A549 (cell line): ENCODE measurements around the gene TAS2R30. TPM values are rescaled to one million over a fixed set of nuclear protein-coding genes. Genes with fewer than 3 reads are reported as not detected.
"Not testable (repeated sequence)": the region's sequence is repeated elsewhere in the genome, so short reads cannot be mapped to it uniquely, and the experiment has no call there.

Experiments
- ATAC-seq, 2 experiments: fragments of 200-7000 bp in 1 of 2; fragments of >200 bp in 1 of 2; cut with Nextera tagmentation in 1 of 2; cut with Tn5 transposase in 1 of 2; 3 replicates each; pipeline versions ENCODE4 v1.8.0 to v1.9.1; 2018 to 2020; ENCODE audit warnings: mild to moderate bottlenecking in 1 of 2, moderate library complexity in 1 of 2
- CTCF ChIA-PET: fragments of 300-600 bp; sonication (Branson Sonifier 250); formaldehyde crosslinking; extraction: SDS; loops from one replicate; lab custom pipeline; 2021; ENCODE audit warnings: antibody characterized with exemption, inconsistent platforms; lab: Yijun Ruan, JAX
- POLR2A ChIA-PET: fragments of 350-600 bp; formaldehyde crosslinking; extraction: SDS; loops from one replicate; lab custom pipeline; 2021; ENCODE audit warnings: antibody characterized with exemption, inconsistent platforms; lab: Yijun Ruan, JAX
- DNase-seq, 2 experiments: peaks; one replicate each; pipeline versions ENCODE4 v3.0.0 to v3.0.0-alpha.2; 2011 to 2016; ENCODE audit warnings: low read depth in 1 of 2, low spot score in 1 of 2
- FAIRE-seq: peaks from 2 replicates; lab custom pipeline; 2011; peaks lifted over from hg19 to GRCh38; lab: Jason Lieb, UNC
- H3K27ac ChIP-seq, 2 experiments: fragments of >200 bp; sonication (Bioruptor Twin); formaldehyde crosslinking; 3 replicates each; pipeline ENCODE4 v1.5.1; 2016 to 2017
- H3K4me1 ChIP-seq: fragments of >200 bp; sonication (Bioruptor Twin); formaldehyde crosslinking; 3 replicates; pipeline ENCODE4 v1.6.1; 2016
- H3K4me2 ChIP-seq: fragments of >200 bp; sonication (Bioruptor Twin); formaldehyde crosslinking; 3 replicates; pipeline ENCODE4 v1.6.1; 2016
- H3K4me3 ChIP-seq: fragments of >200 bp; sonication (Bioruptor Twin); formaldehyde crosslinking; 3 replicates; pipeline ENCODE4 v1.5.1; 2016
- H3K9me3 ChIP-seq: fragments of >200 bp; sonication (Bioruptor Twin); formaldehyde crosslinking; 3 replicates; pipeline ENCODE4 v1.6.1; 2016
- ATOH8 ChIP-seq: fragments of 250-450 bp; sonication (Bioruptor Pico); IDR thresholded peaks from 2 replicates; pipeline ENCODE4 v1.5.0; 2020; ENCODE audit warnings: low read depth, mild to moderate bottlenecking, moderate library complexity
- BCL3 ChIP-seq: fragments of >200 bp; sonication (Bioruptor Twin); formaldehyde crosslinking; IDR thresholded peaks from 3 replicates; pipeline ENCODE4 v1.6.1; 2016
- BHLHE40 ChIP-seq: IDR thresholded peaks from 2 replicates; pipeline ENCODE4 v1.6.1; 2012; ENCODE audit warnings: low read depth, low read length, inconsistent platforms
- CHD2 ChIP-seq: fragments of 150-350 bp; IDR thresholded peaks from 2 replicates; pipeline ENCODE4 v1.6.1; 2014; ENCODE audit warnings: low read length; ENCODE audit not compliant: partially characterized antibody
- E2F6 ChIP-seq: IDR thresholded peaks from 2 replicates; pipeline ENCODE4 v1.6.1; 2012; ENCODE audit warnings: low read depth, borderline replicate concordance
- EHF ChIP-seq: fragments of 250-450 bp; sonication (Bioruptor Pico); IDR thresholded peaks from 2 replicates; pipeline ENCODE4 v1.5.0; 2020; ENCODE audit warnings: mild to moderate bottlenecking
- FOSB ChIP-seq: fragments of 250-450 bp; sonication (Bioruptor Pico); IDR thresholded peaks from 2 replicates; pipeline ENCODE4 v1.5.0; 2020; ENCODE audit warnings: mild to moderate bottlenecking, moderate library complexity
- FOXS1 ChIP-seq: fragments of 250-450 bp; sonication (Bioruptor Pico); IDR thresholded peaks from 2 replicates; pipeline ENCODE4 v1.5.0; 2020; ENCODE audit warnings: mild to moderate bottlenecking, moderate library complexity
- GATA3 ChIP-seq: IDR thresholded peaks from 2 replicates; pipeline ENCODE4 v1.6.1; 2012; ENCODE audit warnings: borderline replicate concordance
- HES2 ChIP-seq: fragments of >200 bp; sonication (Bioruptor Twin); formaldehyde crosslinking; IDR thresholded peaks from 2 replicates; pipeline ENCODE4 v1.6.1; 2016
- HEYL ChIP-seq: fragments of 250-450 bp; sonication (Bioruptor Pico); IDR thresholded peaks from 2 replicates; pipeline ENCODE4 v1.8.0; 2021; ENCODE audit warnings: mild to moderate bottlenecking, moderate library complexity
- HMGXB4 ChIP-seq: fragments of 250-450 bp; sonication (Bioruptor Pico); IDR thresholded peaks from 2 replicates; pipeline ENCODE4 v1.5.0; 2021; ENCODE audit warnings: mild to moderate bottlenecking, moderate library complexity, borderline replicate concordance
- HOXA7 ChIP-seq: fragments of 250-450 bp; sonication (Bioruptor Pico); IDR thresholded peaks from 2 replicates; pipeline ENCODE4 v1.5.0; 2020; ENCODE audit warnings: mild to moderate bottlenecking, moderate library complexity
- HOXB13 ChIP-seq: fragments of 250-450 bp; sonication (Bioruptor Pico); IDR thresholded peaks from 2 replicates; pipeline ENCODE4 v1.5.0; 2020; ENCODE audit warnings: low read depth, mild to moderate bottlenecking, moderate library complexity
- MAFK ChIP-seq: fragments of 450-650 bp; IDR thresholded peaks from 2 replicates; pipeline ENCODE4 v1.6.1; 2014; ENCODE audit not compliant: partially characterized antibody
- MYC ChIP-seq: IDR thresholded peaks from 2 replicates; pipeline ENCODE4 v1.6.1; 2012; ENCODE audit warnings: mild to moderate bottlenecking, inconsistent platforms, low read length, improper control_type of control experiment, borderline replicate concordance
- NFE2L2 ChIP-seq: fragments of 150-350 bp; conservative IDR thresholded peaks from 2 replicates; pipeline ENCODE4 v1.6.1; 2014; ENCODE audit warnings: low read length
- PBX3 ChIP-seq: IDR thresholded peaks from 2 replicates; pipeline ENCODE4 v1.6.1; 2012
- PHF8 ChIP-seq: fragments of 200-600 bp; sonication (generic); IDR thresholded peaks from 2 replicates; pipeline ENCODE4 v1.6.1; 2016; ENCODE audit warnings: low read depth, mild to moderate bottlenecking, antibody characterized with exemption, moderate library complexity, borderline replicate concordance
- POLR2AphosphoS2 ChIP-seq: conservative IDR thresholded peaks from 2 replicates; pipeline ENCODE4 v1.6.1; 2012; ENCODE audit warnings: low read length, improper control_type of control experiment, inconsistent platforms
- RAD21 ChIP-seq, 2 experiments: fragments of >200 bp in 1 of 2; sonication (Bioruptor Twin) in 1 of 2; formaldehyde crosslinking in 1 of 2; IDR thresholded peaks in 1 of 2; conservative IDR thresholded peaks in 1 of 2; 2 replicates in 1 of 2; 3 replicates in 1 of 2; pipeline ENCODE4 v1.6.1; 2012 to 2018; ENCODE audit warnings: inconsistent platforms in 1 of 2
- SMC3 ChIP-seq: fragments of >200 bp; sonication (Bioruptor Twin); formaldehyde crosslinking; IDR thresholded peaks from 3 replicates; pipeline ENCODE4 v1.6.1; 2018; ENCODE audit warnings: inconsistent platforms
- ZC3H11A ChIP-seq: fragments of 450-650 bp; IDR thresholded peaks from 2 replicates; pipeline ENCODE4 v1.6.1; 2014; ENCODE audit warnings: antibody characterized with exemption, mild to moderate bottlenecking
- ZFP36 ChIP-seq: fragments of 450-650 bp; IDR thresholded peaks from 2 replicates; pipeline ENCODE4 v1.6.1; 2014; ENCODE audit warnings: borderline replicate concordance; ENCODE audit not compliant: partially characterized antibody
- WGBS: methylation state at CpG from one replicate; pipeline ENCODE4 v1.1.6; 2017; ENCODE audit errors: missing lambda C conversion rate; 5-methylcytosine and 5-hydroxymethylcytosine counted together
- polyA plus RNA-seq, 4 experiments: library from polyadenylated mRNA; depleted of rRNA in 3 of 4; stranded (reverse); fragments of >200 nt; fragmentation: RNase III in 1 of 4; extraction: RNeasy Plus Mini Kit Qiagen cat#74134 plus additional on column Dnase treatment in 1 of 4; gene quantifications; 2 replicates in 3 of 4; 3 replicates in 1 of 4; pipeline ENCODE4 v1.2.3, GENCODE V29; 2011 to 2017

The TAS2R30 gene
- polyA plus RNA-seq, 2 of the 4 experiments (the other 2 are of a cell fraction): 0.26 TPM; not detected in 1

GRCh38 chr12:11106288-11106687, 28.2 kb downstream of the TAS2R30 start:
- Histone ChIP-seq H3K4me3 (no peak overlapping the region), H3K4me2 (peak overlapping the region; percentile 40; the same call in 2 of the 3 replicates), H3K4me1 (peaks cover 6% of the 10 kb centered on the region; the same call in 2 of the 3 replicates), H3K27ac (no peak overlapping the region), H3K9me3 (peaks cover 13% of the 10 kb centered on the region; the same call in 2 of the 3 replicates)
- FAIRE-seq: no peak
- ATAC-seq: no peak
- ChIA-PET POLR2A (no interaction called here), CTCF (no interaction called here)
- no peak for DNase-seq
- 59% methylated on average over 2 of the region's 2 CpGs for WGBS
- TF ChIP-seq HEYL (CRISPR knock-in tag) (no peak), HMGXB4 (CRISPR knock-in tag) (no peak), RAD21 (conservative IDR thresholded peaks at IDR 0.05 in 1 of 2, IDR thresholded peaks at IDR 0.05 in 1 of 2) (no peak), ZC3H11A (no peak), POLR2AphosphoS2 (no peak), GATA3 (no peak), PHF8 (no peak), BCL3 (no peak), BHLHE40 (no peak), ZFP36 (no peak), CHD2 (no peak), FOXS1 (CRISPR knock-in tag) (no peak), MYC (no peak), E2F6 (no peak), EHF (CRISPR knock-in tag) (no peak), SMC3 (no peak), FOSB (CRISPR knock-in tag) (no peak), ATOH8 (CRISPR knock-in tag) (no peak), HOXB13 (CRISPR knock-in tag) (no peak), MAFK (no peak)

- DNase-seq (no peak), FAIRE-seq (no peak), ATAC-seq (no peak)
- H3K4me2 ChIP-seq: no peak overlapping the region; the same call in 2 of the 3 replicates
- TF ChIP-seq HES2 (no peak), FOXS1 (CRISPR knock-in tag) (no peak), MAFK (no peak), NFE2L2 (no peak), ZFP36 (no peak), HOXA7 (CRISPR knock-in tag) (no peak), PBX3 (no peak)
- TF ChIP-seq, all 56 proteins: peak for 0
- no peak overlapping the region for H3K27ac ChIP-seq
- 22% methylated on average over 2 of the region's 2 CpGs for WGBS
- H3K4me3 ChIP-seq: no peak overlapping the region
- peaks cover 12% of the 10 kb centered on the region; the same call in 2 of the 3 replicates for H3K9me3 ChIP-seq
- ChIA-PET CTCF (no interaction called here), POLR2A (no interaction called here)
- H3K4me1 ChIP-seq: peaks cover 6% of the 10 kb centered on the region; the same call in 2 of the 3 replicates
Observed at GRCh38 chr12:11105546-11105945, 28.9 kb downstream of the TAS2R30 start.

GRCh38 chr12:11094910-11095309, 39.5 kb downstream of the TAS2R30 start:
- H3K4me3 ChIP-seq, DNase-seq, H3K9me3 ChIP-seq, H3K27ac ChIP-seq, CTCF ChIA-PET, ATAC-seq, FAIRE-seq, POLR2A ChIA-PET, H3K4me1 ChIP-seq, H3K4me2 ChIP-seq: not testable (repeated sequence)
- WGBS: no CpG with 5 or more reads among the region's 2 CpGs
